K562 (cell line): Measurements from ENCODE around the gene DELE1. TPM values are rescaled to one million over a fixed set of nuclear protein-coding genes. Genes with fewer than 3 reads are reported as not detected.

ENCODE experiments used
- ATAC-seq: fragments of 200-7000 bp; cut with Tn5 transposase; 3 replicates; pipeline ENCODE4 v1.9.1; 2020; ENCODE audit warnings: moderate library complexity
- BruUV-seq: library from RNA; stranded (reverse); fragments of 400-500 nt; replicated peaks from 2 replicates; lab custom pipeline; 2021; lab: Mats Ljungman, UMichigan
- CTCF ChIA-PET: fragments of 300-600 bp; formaldehyde crosslinking; extraction: SDS; loops from one replicate; lab custom pipeline; 2021; ENCODE audit warnings: low intra/inter-chr PET ratio; lab: Yijun Ruan, JAX
- POLR2A ChIA-PET: fragments of 300-600, 350-650 bp; sonication (Branson Sonifier 250); formaldehyde crosslinking; extraction: SDS; loops from one replicate; lab custom pipeline; 2021; ENCODE audit warnings: antibody characterized with exemption, inconsistent platforms; lab: Yijun Ruan, JAX
- DNase-seq, 4 experiments: peaks; one replicate each; pipeline versions ENCODE4 v3.0.0 to v3.0.0-alpha.2; 2011 to 2018; ENCODE audit warnings: low spot score in 3 of 4, mixed read lengths in 3 of 4; ENCODE audit errors: extremely low read depth in 1 of 4
- FAIRE-seq: peaks from 2 replicates; lab custom pipeline; 2011; peaks lifted over from hg19 to GRCh38; lab: Jason Lieb, UNC
- H2AFZ ChIP-seq: 2 replicates; pipeline ENCODE4 v1.6.0; 2011; ENCODE audit warnings: low read depth, low read length, control low read depth, inconsistent platforms
- H3K27ac ChIP-seq: fragments of 200-600 bp; 3 replicates; pipeline ENCODE4 v1.8.0; 2011; ENCODE audit warnings: low read depth, mild to moderate bottlenecking, control low read depth, inconsistent platforms, low read length, moderate library complexity, mixed read lengths; ENCODE audit errors: extremely low read depth
- H3K27me3 ChIP-seq, 2 experiments: fragments of 300-600 bp in 1 of 2; 2 replicates in 1 of 2; 3 replicates in 1 of 2; pipeline versions ENCODE4 v1.6.0 to v1.8.0; 2011; ENCODE audit warnings: inconsistent platforms in 2 of 2, low read length in 2 of 2, mild to moderate bottlenecking in 1 of 2, mixed read lengths in 1 of 2, moderate library complexity in 1 of 2; ENCODE audit not compliant: control insufficient read depth in 2 of 2, insufficient read depth in 2 of 2
- H3K36me3 ChIP-seq: fragments of 300-600 bp; 3 replicates; pipeline ENCODE4 v1.8.0; 2011; ENCODE audit warnings: mild to moderate bottlenecking, low read length, inconsistent platforms; ENCODE audit not compliant: control insufficient read depth, insufficient read depth
- H3K4me1 ChIP-seq, 2 experiments: fragments of 200-600 bp in 1 of 2; replicated peaks in 1 of 2; 2 replicates in 1 of 2; 3 replicates in 1 of 2; pipeline versions ENCODE4 v1.5.1 to v1.8.0; 2011; ENCODE audit warnings: inconsistent platforms in 2 of 2, low read length in 2 of 2, mild to moderate bottlenecking in 1 of 2, mixed read lengths in 1 of 2, moderate library complexity in 1 of 2; ENCODE audit not compliant: control insufficient read depth in 2 of 2, insufficient read depth in 2 of 2
- H3K4me2 ChIP-seq: 2 replicates; pipeline ENCODE4 v1.6.1; 2011; ENCODE audit warnings: low read length, control low read depth, inconsistent platforms, mixed read lengths; ENCODE audit not compliant: insufficient read depth
- H3K4me3 ChIP-seq: fragments of 200-600 bp; sonication (generic), shearing (Covaris generic); 2 replicates; pipeline ENCODE4 v1.5.1; 2016; ENCODE audit warnings: control low read depth, inconsistent platforms
- H3K79me2 ChIP-seq: fragments of 200-600 bp; 3 replicates; pipeline ENCODE4 v1.8.0; 2011; ENCODE audit warnings: low read length, inconsistent platforms; ENCODE audit not compliant: control insufficient read depth, insufficient read depth
- H3K9ac ChIP-seq, 2 experiments: 2 replicates each; pipeline versions ENCODE4 v1.6.0 to v1.6.1; 2011; ENCODE audit warnings: low read depth in 2 of 2, low read length in 2 of 2, control low read depth in 1 of 2, inconsistent platforms in 1 of 2, mild to moderate bottlenecking in 1 of 2, mixed read lengths in 1 of 2; ENCODE audit not compliant: insufficient read depth in 1 of 2
- H3K9me1 ChIP-seq: one replicate; pipeline ENCODE4 v1.6.0; 2011; ENCODE audit warnings: inconsistent platforms, mild to moderate bottlenecking, low read length, moderate library complexity; ENCODE audit not compliant: control insufficient read depth, insufficient read depth
- H3K9me3 ChIP-seq: replicated peaks from 2 replicates; pipeline ENCODE4 v1.5.1; 2011; ENCODE audit warnings: low read depth, low read length, inconsistent platforms; ENCODE audit not compliant: control insufficient read depth, insufficient read depth
- H4K20me1 ChIP-seq: replicated peaks from 2 replicates; pipeline ENCODE4 v1.6.1; 2011; ENCODE audit warnings: low read length, inconsistent platforms, mixed read lengths; ENCODE audit not compliant: control insufficient read depth, insufficient read depth
- CXXC5 ChIP-seq: fragments of 250-450 bp; sonication (Bioruptor Pico); IDR thresholded peaks from 2 replicates; pipeline ENCODE4 v1.8.0; 2022; ENCODE audit warnings: inconsistent platforms, mild to moderate bottlenecking, moderate library complexity
- GATAD2B ChIP-seq: fragments of 450-650 bp; IDR thresholded peaks from 2 replicates; pipeline ENCODE4 v1.6.1; 2017; ENCODE audit warnings: mild to moderate bottlenecking, borderline replicate concordance
- NONO ChIP-seq, 2 experiments: fragments of 200-400 bp in 1 of 2; fragments of 450-650 bp in 1 of 2; formaldehyde crosslinking in 1 of 2; IDR thresholded peaks; 2 replicates each; pipeline ENCODE4 v1.6.1; 2017; ENCODE audit warnings: low read depth in 2 of 2, mild to moderate bottlenecking in 2 of 2, moderate library complexity in 2 of 2, low read length in 1 of 2
- RAD21 ChIP-seq, 2 experiments: fragments of 250-450 bp in 1 of 2; fragments of 450-650 bp in 1 of 2; sonication (Bioruptor Pico) in 1 of 2; formaldehyde crosslinking in 1 of 2; IDR thresholded peaks in 1 of 2; conservative IDR thresholded peaks in 1 of 2; 2 replicates each; pipeline versions ENCODE4 v1.4.0 to v1.8.0; 2020 to 2022; ENCODE audit warnings: mild to moderate bottlenecking in 2 of 2, moderate library complexity in 1 of 2
- UBTF ChIP-seq, 2 experiments: IDR thresholded peaks; 2 replicates each; pipeline ENCODE4 v1.6.1; 2012; ENCODE audit warnings: improper control_type of control experiment in 2 of 2, low read depth in 2 of 2, low read length in 2 of 2, borderline replicate concordance in 1 of 2
- WGBS: fragments of 100-300 bp; shearing (Covaris generic); methylation state at CpG from one replicate; pipeline ENCODE4 v1.1.6; 2016; ENCODE audit warnings: low coverage, mixed read lengths; ENCODE audit not compliant: insufficient coverage; ENCODE audit errors: missing lambda C conversion rate; 5-methylcytosine and 5-hydroxymethylcytosine counted together
- in situ Hi-C: fragments of 300-500 bp; cut with MboI; formaldehyde crosslinking; loops from 4 replicates; pipeline ENCODE4 v1.15.0; 2018; ENCODE audit warnings: inconsistent platforms, mixed read lengths
- intact Hi-C: fragments of 100-400 bp; cut with micrococcal nuclease; formaldehyde crosslinking; loops from 2 replicates; pipeline ENCODE4 v1.14.2; 2022
- polyA plus RNA-seq, 8 experiments: library from polyadenylated mRNA; depleted of rRNA in 4 of 8; stranded (reverse) in 5 of 8; unstranded in 3 of 8; fragments of >200 nt; fragmentation: Nextera tagmentation in 2 of 8; fragmentation: Illumina TruSeq in 1 of 8; extraction: Ambion mirVana in 2 of 8; extraction: Trizol in 1 of 8; gene quantifications; 2 replicates each; pipeline versions ENCODE4 v1.2.1 to v1.2.3, GENCODE V29; 2011 to 2014; ENCODE audit warnings: inconsistent platforms in 1 of 8, missing spikeins in 1 of 8
- total RNA-seq, 7 experiments: library from RNA; depleted of rRNA in 6 of 7; stranded (reverse); fragments of >200 nt in 6 of 7; fragmentation: Illumina TruSeq in 2 of 7; extraction: Trizol in 2 of 7; gene quantifications; 2 replicates each; pipeline versions ENCODE4 v1.2.1 to v1.2.3, GENCODE V29; 2011 to 2021; ENCODE audit warnings: low replicate concordance in 1 of 7
- TF ChIP-seq, protein P1 (sequence below), 3 experiments: fragments of 200-800 bp in 1 of 3; sonication (Bioruptor generic) in 1 of 3; sonication (generic) in 1 of 3; formaldehyde crosslinking in 1 of 3; IDR thresholded peaks; 2 replicates each; pipeline versions ENCODE4 v1.6.1 to v1.8.0; 2016 to 2022; ENCODE audit warnings: mild to moderate bottlenecking in 2 of 3, missing compliant biosample characterization in 2 of 3, missing genetic modification characterization in 2 of 3, missing genetic modification reagents in 1 of 3

The DELE1 gene
- total and polyA plus RNA-seq, 9 of the 15 experiments (the other 6 are each of a cell fraction or from before 2014, with no cell fraction given): 16.6 to 74.4 (median 49.8) TPM

- 3% methylated on average over 18 of the region's 63 CpGs for WGBS
- peaks cover 36% of the 10 kb centered on the region for H4K20me1 ChIP-seq
- no peaks in the 10 kb centered on the region for H3K9me3 ChIP-seq
- DNase-seq (peak; percentile 64 to 83 (median 76)), FAIRE-seq (no peak), ATAC-seq (peak; percentile 39)
- peaks cover 37 to 55% of the 10 kb centered on the region in 2 experiments; a peak in 4 of 5 replicates for H3K4me1 ChIP-seq
- peak within 1 kb of the TSS; percentile 58 for H3K4me3 ChIP-seq
- no peaks in the 10 kb centered on the region for H3K36me3 ChIP-seq
- H3K79me2 ChIP-seq: no peaks in the 10 kb centered on the region
- in situ Hi-C loops (no loop called here), intact Hi-C loops (loop anchor here (1.0 to 2.0 kb wide), 3 partner anchors 61 to 121 kb away; no protein-coding TSS in a partner anchor)
- H3K27ac ChIP-seq: no peak within 1 kb of the TSS; the same call in 2 of the 3 replicates
- peaks cover 22 to 70% of the 10 kb centered on the region in 2 experiments for H3K27me3 ChIP-seq
- peak within 1 kb of the TSS; percentile 91 for H3K4me2 ChIP-seq
- BruUV-seq: no TSS peak
- peaks cover 1% of the 10 kb centered on the region for H3K9me1 ChIP-seq
- ChIA-PET POLR2A (interaction anchor here (0.6 to 1.2 kb wide), 8 partner anchors 14 to 1663 kb away, joined by 3 to 6 read pairs (median 4); partner anchors contain the start of gene GNPDA1), CTCF (interaction anchor here (0.6 to 1.9 kb wide), 4 partner anchors 176 to 679 kb away, joined by 3 to 20 read pairs (median 6); partner anchors contain the start of gene PCDHB11)
- H3K9ac ChIP-seq: peak within 1 kb of the TSS in 1 of 2 experiments; percentile 91
- H2AFZ ChIP-seq: peak within 1 kb of the TSS; percentile 90
- peak; percentile 81 to 91; a peak in 3 of 4 replicates for TF ChIP-seq UBTF (IDR thresholded peaks at IDR 0.05; ENCODE audit: borderline replicate concordance in 1 of 2, low read depth in 2 of 2, low read length in 2 of 2)
- TF ChIP-seq GATAD2B: peak; percentile 67; the same call in 1 of the 2 replicates
- TF ChIP-seq RAD21 (CRISPR knock-in tag; conservative IDR thresholded peaks at IDR 0.05 in 1 of 2, IDR thresholded peaks at IDR 0.05 in 1 of 2): peak in 1 of 2 experiments; percentile 24; a peak in 2 of 4 replicates
- TF ChIP-seq, protein P1, sequence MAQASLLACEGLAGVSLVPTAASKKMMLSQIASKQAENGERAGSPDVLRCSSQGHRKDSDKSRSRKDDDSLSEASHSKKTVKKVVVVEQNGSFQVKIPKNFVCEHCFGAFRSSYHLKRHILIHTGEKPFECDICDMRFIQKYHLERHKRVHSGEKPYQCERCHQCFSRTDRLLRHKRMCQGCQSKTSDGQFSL (CRISPR knock-in tag; IDR thresholded peaks at IDR 0.05): no peak
- TF ChIP-seq, protein P1 (tag; IDR thresholded peaks at IDR 0.05): peak in 1 of 2 experiments; percentile 65; a peak in 1 of 4 replicates
- TF ChIP-seq CXXC5 (CRISPR knock-in tag): peak; percentile 48; the same call in 1 of the 2 replicates
- peak in 1 of 2 experiments; percentile 77; a peak in 1 of 4 replicates for TF ChIP-seq NONO (IDR thresholded peaks at IDR 0.05; ENCODE audit: low read depth in 2 of 2, low read length in 1 of 2)
Measured at GRCh38 chr5:141878186-141878710, 45.4 kb upstream of the DELE1 start, which contains the start of gene PCDH1. TSS of gene PCDH1 (minus strand) at chr5:141878410. CDS start at chr5:141878262, 148 bp downstream.
